NCI-H128 (cell line): Measurements from ENCODE around the gene FAM43B.

Experiments used
- DNase-seq: peaks from one replicate; lab custom pipeline; 2025; ENCODE audit not compliant: unreplicated experiment; lab: John Stamatoyannopoulos, UW

The FAM43B gene

GRCh38 chr1:20546637-20547036 lies 5.7 kb upstream of the FAM43B start:
- DNase-seq: no peak

GRCh38 chr1:20551161-20551560 lies 1.2 kb upstream of the FAM43B start:
- DNase-seq: no peak

GRCh38 chr1:20552728-20553445 lies 514 bp downstream of the FAM43B start:
- DNase-seq: no peak

GRCh38 chr1:20555025-20555757 lies 2.8 kb downstream of the FAM43B start:
- no peak for DNase-seq

GRCh38 chr1:20555758-20556120 lies 3.4 kb downstream of the FAM43B start:
- no peak for DNase-seq

GRCh38 chr1:20558191-20558590 lies 5.8 kb downstream of the FAM43B start:
- no peak for DNase-seq

- no peak for DNase-seq
Observed at GRCh38 chr1:20560966-20561365, 8.6 kb downstream of the FAM43B start.

- no peak for DNase-seq
Observed at GRCh38 chr1:20565234-20565633, 12.9 kb downstream of the FAM43B start.

GRCh38 chr1:20569523-20570098 lies 17.2 kb downstream of the FAM43B start:
- DNase-seq: no peak

- no peak for DNase-seq
Observed at GRCh38 chr1:20571427-20571826, 19.1 kb downstream of the FAM43B start.

GRCh38 chr1:20573987-20574386 lies 21.6 kb downstream of the FAM43B start:
- no peak for DNase-seq

GRCh38 chr1:20574686-20575540 lies 22.5 kb downstream of the FAM43B start:
- DNase-seq: no peak

- DNase-seq: no peak
Observed at GRCh38 chr1:20575541-20576336, 23.4 kb downstream of the FAM43B start.

- no peak for DNase-seq
Observed at GRCh38 chr1:20578062-20578461, 25.7 kb downstream of the FAM43B start.

GRCh38 chr1:20578721-20579395 lies 26.5 kb downstream of the FAM43B start:
- no peak for DNase-seq

GRCh38 chr1:20584890-20585289 lies 32.5 kb downstream of the FAM43B start:
- no peak for DNase-seq

- no peak for DNase-seq
Observed at GRCh38 chr1:20586953-20587660, 34.7 kb downstream of the FAM43B start.

GRCh38 chr1:20587661-20588053 lies 35.3 kb downstream of the FAM43B start:
- DNase-seq: no peak

- DNase-seq: no peak
Observed at GRCh38 chr1:20588634-20589225, 36.4 kb downstream of the FAM43B start, which contains the start of gene CDA. Gene CDA (plus strand): TSS chr1:20589097. CDS start chr1:20589130, 33 bp downstream.
